ENCODE data around the gene ASPHD2.
"Not testable (repeated sequence)": the region's sequence is repeated elsewhere in the genome, so short reads cannot be mapped to it uniquely, and the experiment has no call there.

The ASPHD2 gene

GRCh38 chr22:26398741-26399153 lies 30.3 kb upstream of the ASPHD2 start:
- Mint-ChIP-seq H3K27ac (no peak overlapping the region), H3K4me1 (peaks cover 8% of the 10 kb centered on the region), H3K27me3 (ENCODE audit: low read depth) (peaks cover 13% of the 10 kb centered on the region), H3K9me3 (no peaks in the 10 kb centered on the region), H3K4me3 (no peak overlapping the region), H3K36me3 (ENCODE audit: low read depth) (no peaks in the 10 kb centered on the region)
- TF ChIP-seq CTCF (IDR thresholded peaks at IDR 0.05; ENCODE audit: unreplicated experiment in 3 of 3) = peak; percentile 66 to 71 (median 67)

GRCh38 chr22:26399289-26399688 lies 29.8 kb upstream of the ASPHD2 start:
- Mint-ChIP-seq H3K36me3 (ENCODE audit: low read depth) (no peaks in the 10 kb centered on the region), H3K27me3 (ENCODE audit: low read depth) (peaks cover 12% of the 10 kb centered on the region), H3K4me3 (no peak overlapping the region), H3K4me1 (peaks cover 6% of the 10 kb centered on the region), H3K27ac (no peak overlapping the region), H3K9me3 (no peaks in the 10 kb centered on the region)
- TF ChIP-seq CTCF (IDR thresholded peaks at IDR 0.05; ENCODE audit: unreplicated experiment in 3 of 3) = no peak

GRCh38 chr22:26401726-26402125 lies 27.3 kb upstream of the ASPHD2 start:
- Mint-ChIP-seq H3K36me3 (ENCODE audit: low read depth) (no peaks in the 10 kb centered on the region), H3K4me3 (no peak overlapping the region), H3K27me3 (ENCODE audit: low read depth) (peaks cover 19% of the 10 kb centered on the region), H3K4me1 (peaks cover 11% of the 10 kb centered on the region), H3K9me3 (no peaks in the 10 kb centered on the region), H3K27ac (no peak overlapping the region)
- no peak for TF ChIP-seq CTCF (IDR thresholded peaks at IDR 0.05; ENCODE audit: unreplicated experiment in 3 of 3)

GRCh38 chr22:26404851-26405421 lies 24.1 kb upstream of the ASPHD2 start:
- H3K27ac Mint-ChIP-seq = no peak overlapping the region

GRCh38 chr22:26406118-26406517 lies 22.9 kb upstream of the ASPHD2 start:
- no peaks in the 10 kb centered on the region for H3K36me3 Mint-ChIP-seq (ENCODE audit: low read depth)
- H3K4me3 Mint-ChIP-seq = no peak overlapping the region
- peaks cover 27% of the 10 kb centered on the region for H3K27me3 Mint-ChIP-seq (ENCODE audit: low read depth)
- TF ChIP-seq CTCF (IDR thresholded peaks at IDR 0.05; ENCODE audit: unreplicated experiment in 3 of 3) = no peak
- no peaks in the 10 kb centered on the region for H3K9me3 Mint-ChIP-seq
- no peak overlapping the region for H3K27ac Mint-ChIP-seq
- H3K4me1 Mint-ChIP-seq = peaks cover 17% of the 10 kb centered on the region

More at GRCh38 chr22:26404851-26405421, 24.1 kb upstream of the ASPHD2 start:
- TF ChIP-seq CTCF (IDR thresholded peaks at IDR 0.05; ENCODE audit: unreplicated experiment in 3 of 3) = no peak
- H3K4me3 Mint-ChIP-seq = no peak overlapping the region
- no peaks in the 10 kb centered on the region for H3K9me3 Mint-ChIP-seq
- H3K27me3 Mint-ChIP-seq (ENCODE audit: low read depth) = peaks cover 27% of the 10 kb centered on the region
- H3K4me1 Mint-ChIP-seq = peaks cover 14% of the 10 kb centered on the region
- H3K36me3 Mint-ChIP-seq (ENCODE audit: low read depth) = no peaks in the 10 kb centered on the region

GRCh38 chr22:26408562-26409220 lies 20.4 kb upstream of the ASPHD2 start:
- H3K27ac Mint-ChIP-seq; H3K9me3 Mint-ChIP-seq; H3K4me3 Mint-ChIP-seq; H3K36me3 Mint-ChIP-seq (ENCODE audit: low read depth): not testable (repeated sequence)
- peaks cover 17% of the 10 kb centered on the region for H3K4me1 Mint-ChIP-seq
- peaks cover 28% of the 10 kb centered on the region for H3K27me3 Mint-ChIP-seq (ENCODE audit: low read depth)

All from nephron (organoid).